Transverse colon (tissue), 4 donors: ENCODE measurements around the gene GLIPR2. TPM values are rescaled to one million over a fixed set of nuclear protein-coding genes. Genes with fewer than 3 reads are reported as not detected.
"Not testable (repeated sequence)": the region's sequence is repeated elsewhere in the genome, so short reads cannot be mapped to it uniquely, and the experiment has no call there.

Experiments used
- DNase-seq: peaks from one replicate; pipeline ENCODE4 v3.0.0-alpha.2; 2019
- H3K27ac ChIP-seq, 4 donors: fragments of 200-600 bp; sonication (generic); 2 replicates each; pipeline ENCODE4 v1.5.1; 2016 to 2018; ENCODE audit warnings: inconsistent platforms in 4 of 4
- H3K27me3 ChIP-seq: fragments of 200-600 bp; sonication (generic); 2 replicates; pipeline ENCODE4 v1.5.1; 2017; ENCODE audit warnings: inconsistent platforms
- H3K36me3 ChIP-seq, 4 donors: fragments of 200-600 bp; sonication (generic); 2 replicates each; pipeline ENCODE4 v1.5.1; 2017 to 2019; ENCODE audit warnings: inconsistent platforms in 4 of 4
- H3K4me1 ChIP-seq, 4 donors: fragments of 200-600 bp; sonication (generic); 2 replicates each; pipeline ENCODE4 v1.5.1; 2017 to 2020; ENCODE audit warnings: inconsistent platforms in 4 of 4
- H3K4me3 ChIP-seq, 4 donors: fragments of 200-600 bp; sonication (generic); 1 replicate in 1 of 4; 2 replicates in 3 of 4; pipeline versions ENCODE4 v1.5.1 to v1.6.1; 2017 to 2019; ENCODE audit warnings: inconsistent platforms in 4 of 4
- H3K9me3 ChIP-seq, 2 donors: fragments of 200-600 bp; sonication (generic); 2 replicates each; pipeline ENCODE4 v1.5.1; 2017 to 2019; ENCODE audit warnings: inconsistent platforms in 2 of 2
- CTCF ChIP-seq, 5 experiments: fragments of 200-600 bp in 3 of 5; fragments of 450-650 bp in 2 of 5; sonication (generic) in 3 of 5; IDR thresholded peaks; 1 replicate in 2 of 5; 2 replicates in 3 of 5; pipeline ENCODE4 v1.5.1; 2016 to 2017; ENCODE audit warnings: antibody characterized with exemption in 5 of 5, inconsistent platforms in 3 of 5, mild to moderate bottlenecking in 2 of 5, moderate library complexity in 1 of 5
- EP300 ChIP-seq: sonication (generic); formaldehyde crosslinking; IDR thresholded peaks from one replicate; pipeline ENCODE4 v1.6.1; 2017; ENCODE audit warnings: antibody characterized with exemption, low read depth
- POLR2A ChIP-seq: fragments of 450-650 bp; IDR thresholded peaks from one replicate; pipeline ENCODE4 v1.6.1; 2016; ENCODE audit warnings: antibody characterized with exemption, mild to moderate bottlenecking, moderate library complexity
- POLR2AphosphoS5 ChIP-seq, 3 donors: sonication (generic); formaldehyde crosslinking; IDR thresholded peaks; one replicate each; pipeline ENCODE4 v1.6.1; 2016; ENCODE audit warnings: antibody characterized with exemption in 3 of 3
- WGBS, 2 donors: methylation state at CpG; one replicate each; pipeline ENCODE4 v1.1.5; 2018; ENCODE audit warnings: low coverage in 1 of 2; 5-methylcytosine and 5-hydroxymethylcytosine counted together
- in situ Hi-C, 4 donors: fragments of 200-750 bp; cut with MboI; loops; one replicate each; pipeline versions ENCODE4 v1.15.0 to v1.15.1; 2017; ENCODE audit warnings: low sequenced_read_pairs in 3 of 4, low pct_ligation_motif_present in 1 of 4, low pct_unique_long_range_greater_than_20kb in 1 of 4
- intact Hi-C: fragments of 100-400 bp; cut with DNase I; formaldehyde crosslinking; loops from one replicate; pipeline ENCODE4 v1.15.1; 2023; ENCODE audit warnings: low total_unique reads
- total RNA-seq, 4 donors: library from RNA; depleted of rRNA; stranded (reverse); fragments of >200 nt; gene quantifications; one replicate each; pipeline ENCODE4 v1.1.0, GENCODE V29; 2016

The GLIPR2 gene
- total RNA-seq, 4 donors from 2014 or later: 9.7 to 40.4 (median 26.7) TPM

- in situ Hi-C loops (loop anchor here in 1 of 4 donors (25.0 kb wide), 1 partner anchor 117 kb away; the partner anchor contains the start of gene RECK), intact Hi-C loops (no loop called here)
- no peaks in the 10 kb centered on the region for H3K9me3 ChIP-seq
- no peak overlapping the region for H3K4me3 ChIP-seq
- H3K36me3 ChIP-seq: peaks cover 0 to 16% (median 5%) of the 10 kb centered on the region in 4 donors
- H3K27ac ChIP-seq: peak overlapping the region; percentile 60 to 87 (median 86)
- TF ChIP-seq EP300 (no peak), POLR2A (no peak), POLR2AphosphoS5 (IDR thresholded peaks at IDR 0.05) (peak in 1 of 3 donors; percentile 20), CTCF (IDR thresholded peaks at IDR 0.05) (no peak)
- H3K27me3 ChIP-seq: no peaks in the 10 kb centered on the region
- H3K4me1 ChIP-seq: peaks cover 12 to 54% (median 40%) of the 10 kb centered on the region in 4 donors
- WGBS, 2 donors: 40 to 58% methylated on average over 6 to 11 of the region's 11 CpGs
- no peak for DNase-seq
Observed at GRCh38 chr9:36154331-36154952, 17.9 kb downstream of the GLIPR2 start.

- no peak for DNase-seq
- no peak for TF ChIP-seq CTCF (IDR thresholded peaks at IDR 0.05)
- no peak for TF ChIP-seq EP300
- no peak for TF ChIP-seq POLR2AphosphoS5 (IDR thresholded peaks at IDR 0.05)
- no peak for TF ChIP-seq POLR2A
- intact Hi-C loops (no loop called here), in situ Hi-C loops (loop anchor here in 1 of 4 donors (25.0 kb wide), 1 partner anchor 119 kb away; the partner anchor contains the start of gene RECK)
- Histone ChIP-seq H3K9me3 (no peaks in the 10 kb centered on the region), H3K36me3 (peaks cover 0 to 16% (median 5%) of the 10 kb centered on the region in 4 donors), H3K4me1 (peaks cover 8 to 37% (median 26%) of the 10 kb centered on the region in 4 donors), H3K27ac (peak overlapping the region in 3 of 4 donors; percentile 86 to 87 (median 86)), H3K4me3 (no peak overlapping the region), H3K27me3 (no peaks in the 10 kb centered on the region)
- WGBS, 2 donors: 92 to 97% methylated on average over 5 to 6 of the region's 6 CpGs
Observed at GRCh38 chr9:36156116-36156515, 19.6 kb downstream of the GLIPR2 start.

- Histone ChIP-seq H3K4me3 (no peak overlapping the region), H3K27ac (peak overlapping the region; percentile 41 to 75 (median 70)), H3K4me1 (peaks cover 8 to 28% (median 20%) of the 10 kb centered on the region in 4 donors), H3K36me3 (peaks cover 0 to 16% (median 5%) of the 10 kb centered on the region in 4 donors), H3K9me3 (no peaks in the 10 kb centered on the region), H3K27me3 (no peaks in the 10 kb centered on the region)
- no peak for TF ChIP-seq POLR2A
- TF ChIP-seq CTCF (IDR thresholded peaks at IDR 0.05): no peak
- TF ChIP-seq EP300: no peak
- TF ChIP-seq POLR2AphosphoS5 (IDR thresholded peaks at IDR 0.05): no peak
- in situ Hi-C loops: loop anchor here in 1 of 4 donors (25.0 kb wide), 1 partner anchor 121 kb away; the partner anchor contains the start of gene RECK
- intact Hi-C loops: no loop called here
- DNase-seq: no peak
- WGBS, 2 donors: 71 to 73% methylated on average over 2 of the region's 2 CpGs
Observed at GRCh38 chr9:36158122-36158521, 21.6 kb downstream of the GLIPR2 start.

GRCh38 chr9:36158917-36159316 lies 22.4 kb downstream of the GLIPR2 start:
- peaks cover 16 to 29% (median 23%) of the 10 kb centered on the region in 4 donors for H3K4me1 ChIP-seq
- no peaks in the 10 kb centered on the region for H3K27me3 ChIP-seq
- intact Hi-C loops (no loop called here), in situ Hi-C loops (loop anchor here in 1 of 4 donors (25.0 kb wide), 1 partner anchor 122 kb away; the partner anchor contains the start of gene RECK)
- peak overlapping the region; percentile 41 to 75 (median 70) for H3K27ac ChIP-seq
- H3K36me3 ChIP-seq: peaks cover 0 to 16% (median 5%) of the 10 kb centered on the region in 4 donors
- H3K4me3 ChIP-seq: no peak overlapping the region
- H3K9me3 ChIP-seq: no peaks in the 10 kb centered on the region
- TF ChIP-seq POLR2A (no peak), EP300 (no peak), POLR2AphosphoS5 (IDR thresholded peaks at IDR 0.05) (no peak), CTCF (IDR thresholded peaks at IDR 0.05) (no peak)
- 40 to 77% methylated on average over 3 to 7 of the region's 7 CpGs for WGBS, 2 donors
- no peak for DNase-seq

- intact Hi-C loops, H3K9me3 ChIP-seq, DNase-seq, H3K4me3 ChIP-seq, H3K27me3 ChIP-seq: not testable (repeated sequence)
- H3K36me3 ChIP-seq: peaks cover 0 to 16% (median 5%) of the 10 kb centered on the region in 4 donors
- 92 to 100% methylated on average over 1 to 4 of the region's 4 CpGs for WGBS, 2 donors
- in situ Hi-C loops: loop anchor here in 1 of 4 donors (25.0 kb wide), 1 partner anchor 122 kb away; the partner anchor contains the start of gene RECK
- H3K4me1 ChIP-seq: peaks cover 12 to 27% (median 18%) of the 10 kb centered on the region in 4 donors
- peak overlapping the region; percentile 41 to 75 (median 70) for H3K27ac ChIP-seq
Observed at GRCh38 chr9:36159509-36159908, 23.0 kb downstream of the GLIPR2 start.

- H3K27ac ChIP-seq: peak overlapping the region in 2 of 4 donors; percentile 80 to 82
- peaks cover 0 to 16% (median 5%) of the 10 kb centered on the region in 4 donors for H3K36me3 ChIP-seq
- H3K4me3 ChIP-seq, DNase-seq, intact Hi-C loops, H3K9me3 ChIP-seq, H3K27me3 ChIP-seq: not testable (repeated sequence)
- H3K4me1 ChIP-seq: peaks cover 8 to 23% (median 15%) of the 10 kb centered on the region in 4 donors
- 81 to 88% methylated on average over 9 to 11 of the region's 11 CpGs for WGBS, 2 donors
- in situ Hi-C loops: loop anchor here in 2 of 4 donors (10.0 to 25.0 kb wide), 2 partner anchors 55 to 123 kb away; partner anchors contain the start of gene RECK (in 1 of the 2)
Observed at GRCh38 chr9:36160126-36160525, 23.6 kb downstream of the GLIPR2 start.
